ENCODE results near the gene ISG20. TPM values are rescaled to one million over a fixed set of nuclear protein-coding genes. Genes with fewer than 3 reads are reported as not detected.

The ISG20 gene
- polyA plus RNA-seq, 1 donor (not counting 4 experiments of a cell fraction or from before 2014, with no cell fraction given), result 8.9 TPM

GRCh38 chr15:88652456-88653199 is 13.8 kb downstream of the ISG20 start:
- no peak overlapping the region for H3K9ac ChIP-seq (ENCODE audit: control insufficient read depth, extremely low read depth, insufficient read depth, low read length)
- dilution Hi-C loops (cut with MboI; ENCODE audit: extremely low pct_ligation_motif_present, low sequenced_read_pairs), result no loop called here
- peaks cover 39% of the 10 kb centered on the region for H3K4me1 ChIP-seq (ENCODE audit: control insufficient read depth, extremely low read depth, insufficient read depth, low read length)
- no peaks in the 10 kb centered on the region for H4K20me1 ChIP-seq (ENCODE audit: control insufficient read depth, extremely low read depth, insufficient read depth, low read length)
- peak overlapping the region; percentile 65 for H2AFZ ChIP-seq (ENCODE audit: control insufficient read depth, low read length)
- no peaks in the 10 kb centered on the region for H3K27me3 ChIP-seq (ENCODE audit: control insufficient read depth, extremely low read depth, insufficient read depth, low read length)
- H3K36me3 ChIP-seq (ENCODE audit: control insufficient read depth in 2 of 2, extremely low read depth in 1 of 2, insufficient read depth in 2 of 2, low read length in 2 of 2), result no peaks in the 10 kb centered on the region
- TF ChIP-seq CTCF (optimal IDR thresholded peaks at IDR 0.05 in 1 of 3, IDR thresholded peaks at IDR 0.05 in 1 of 3, conservative IDR thresholded peaks at IDR 0.05 in 1 of 3; ENCODE audit: extremely low read depth in 1 of 3, insufficient read depth in 2 of 3, low read length in 3 of 3) (no peak), EZH2 (IDR thresholded peaks at IDR 0.05; ENCODE audit: low read length) (no peak)
- DNase-seq (ENCODE audit: low read depth, low spot score) (no peak), FAIRE-seq (no peak)
- peak overlapping the region; percentile 12 for H3K27ac ChIP-seq (ENCODE audit: control insufficient read depth, insufficient read depth, low read length)
- H3K9me3 ChIP-seq (ENCODE audit: control insufficient read depth, low read depth, low read length), result no peaks in the 10 kb centered on the region
- H3K4me2 ChIP-seq (ENCODE audit: control insufficient read depth, extremely low read depth, insufficient read depth, low read depth, low read length), result peak overlapping the region; percentile 70
- no peaks in the 10 kb centered on the region for H3K79me2 ChIP-seq (ENCODE audit: control insufficient read depth, insufficient read depth, low read length)
- H3K4me3 ChIP-seq (ENCODE audit: control insufficient read depth in 2 of 3, extremely low read depth in 1 of 3, insufficient read depth in 2 of 3, low read depth in 1 of 3, low read length in 3 of 3), result no peak overlapping the region
- no peaks in the 10 kb centered on the region for H3K9me1 ChIP-seq (ENCODE audit: control insufficient read depth, extremely low read depth, insufficient read depth, low read length)

- H3K4me1 ChIP-seq (ENCODE audit: control insufficient read depth, extremely low read depth, insufficient read depth, low read length), result peaks cover 34% of the 10 kb centered on the region
- no peaks in the 10 kb centered on the region for H3K9me3 ChIP-seq (ENCODE audit: control insufficient read depth, low read depth, low read length)
- no peaks in the 10 kb centered on the region for H3K79me2 ChIP-seq (ENCODE audit: control insufficient read depth, insufficient read depth, low read length)
- H3K9ac ChIP-seq (ENCODE audit: control insufficient read depth, extremely low read depth, insufficient read depth, low read length), result peak overlapping the region; percentile 44
- peak; percentile 69 for FAIRE-seq
- no peaks in the 10 kb centered on the region for H4K20me1 ChIP-seq (ENCODE audit: control insufficient read depth, extremely low read depth, insufficient read depth, low read length)
- H3K27ac ChIP-seq (ENCODE audit: control insufficient read depth, insufficient read depth, low read length), result peak overlapping the region; percentile 31
- H2AFZ ChIP-seq (ENCODE audit: control insufficient read depth, low read length), result peak overlapping the region; percentile 65
- H3K4me2 ChIP-seq (ENCODE audit: control insufficient read depth, extremely low read depth, insufficient read depth, low read depth, low read length), result peak overlapping the region; percentile 70
- DNase-seq (ENCODE audit: low read depth, low spot score), result no peak
- TF ChIP-seq CTCF (optimal IDR thresholded peaks at IDR 0.05 in 1 of 3, IDR thresholded peaks at IDR 0.05 in 1 of 3, conservative IDR thresholded peaks at IDR 0.05 in 1 of 3; ENCODE audit: extremely low read depth in 1 of 3, insufficient read depth in 2 of 3, low read length in 3 of 3) (no peak), EZH2 (IDR thresholded peaks at IDR 0.05; ENCODE audit: low read length) (no peak)
- no peak overlapping the region for H3K4me3 ChIP-seq (ENCODE audit: control insufficient read depth in 2 of 3, extremely low read depth in 1 of 3, insufficient read depth in 2 of 3, low read depth in 1 of 3, low read length in 3 of 3)
- no peaks in the 10 kb centered on the region for H3K27me3 ChIP-seq (ENCODE audit: control insufficient read depth, extremely low read depth, insufficient read depth, low read length)
- dilution Hi-C loops (cut with MboI; ENCODE audit: extremely low pct_ligation_motif_present, low sequenced_read_pairs), result no loop called here
- H3K36me3 ChIP-seq (ENCODE audit: control insufficient read depth in 2 of 2, extremely low read depth in 1 of 2, insufficient read depth in 2 of 2, low read length in 2 of 2), result no peaks in the 10 kb centered on the region
- H3K9me1 ChIP-seq (ENCODE audit: control insufficient read depth, extremely low read depth, insufficient read depth, low read length), result no peaks in the 10 kb centered on the region
Observed at GRCh38 chr15:88653200-88654064, 14.6 kb downstream of the ISG20 start.

Measured in keratinocyte (primary cell).